ENCODE results near the gene HINT2. TPM values are rescaled to one million over a fixed set of nuclear protein-coding genes. Genes with fewer than 3 reads are reported as not detected.

Gene HINT2
- total RNA-seq, 6 donors from 2014 or later: 15.7 to 57.9 (median 42.2) TPM

DNA sequence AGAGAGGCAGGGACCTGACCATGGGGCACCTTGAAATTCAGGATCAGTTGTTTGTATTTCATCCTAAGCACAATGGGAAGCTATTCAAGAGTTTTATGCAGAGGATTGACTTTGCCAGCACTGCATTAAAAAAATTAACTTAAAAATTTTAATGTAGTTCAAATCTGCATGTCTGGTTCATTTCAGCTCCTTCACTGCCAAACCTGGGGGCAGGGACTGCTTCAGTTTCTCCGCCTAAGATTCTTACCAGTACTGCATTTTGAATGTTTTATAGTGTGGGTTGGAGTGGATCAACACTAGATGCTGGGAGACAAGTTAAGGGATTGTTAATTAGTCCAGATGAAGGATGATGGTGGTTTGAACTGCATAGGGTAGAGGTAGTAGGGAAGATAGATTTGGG is 45.1 kb downstream of the HINT2 start:
- TF ChIP-seq, protein P1, sequence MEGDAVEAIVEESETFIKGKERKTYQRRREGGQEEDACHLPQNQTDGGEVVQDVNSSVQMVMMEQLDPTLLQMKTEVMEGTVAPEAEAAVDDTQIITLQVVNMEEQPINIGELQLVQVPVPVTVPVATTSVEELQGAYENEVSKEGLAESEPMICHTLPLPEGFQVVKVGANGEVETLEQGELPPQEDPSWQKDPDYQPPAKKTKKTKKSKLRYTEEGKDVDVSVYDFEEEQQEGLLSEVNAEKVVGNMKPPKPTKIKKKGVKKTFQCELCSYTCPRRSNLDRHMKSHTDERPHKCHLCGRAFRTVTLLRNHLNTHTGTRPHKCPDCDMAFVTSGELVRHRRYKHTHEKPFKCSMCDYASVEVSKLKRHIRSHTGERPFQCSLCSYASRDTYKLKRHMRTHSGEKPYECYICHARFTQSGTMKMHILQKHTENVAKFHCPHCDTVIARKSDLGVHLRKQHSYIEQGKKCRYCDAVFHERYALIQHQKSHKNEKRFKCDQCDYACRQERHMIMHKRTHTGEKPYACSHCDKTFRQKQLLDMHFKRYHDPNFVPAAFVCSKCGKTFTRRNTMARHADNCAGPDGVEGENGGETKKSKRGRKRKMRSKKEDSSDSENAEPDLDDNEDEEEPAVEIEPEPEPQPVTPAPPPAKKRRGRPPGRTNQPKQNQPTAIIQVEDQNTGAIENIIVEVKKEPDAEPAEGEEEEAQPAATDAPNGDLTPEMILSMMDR (IDR thresholded peaks at IDR 0.05): no peak
- TF ChIP-seq EP300 (IDR thresholded peaks at IDR 0.05): no peak
- TF ChIP-seq POLR2A (IDR thresholded peaks at IDR 0.05): no peak
- no peak for TF ChIP-seq POLR2AphosphoS5 (IDR thresholded peaks at IDR 0.05)

DNA sequence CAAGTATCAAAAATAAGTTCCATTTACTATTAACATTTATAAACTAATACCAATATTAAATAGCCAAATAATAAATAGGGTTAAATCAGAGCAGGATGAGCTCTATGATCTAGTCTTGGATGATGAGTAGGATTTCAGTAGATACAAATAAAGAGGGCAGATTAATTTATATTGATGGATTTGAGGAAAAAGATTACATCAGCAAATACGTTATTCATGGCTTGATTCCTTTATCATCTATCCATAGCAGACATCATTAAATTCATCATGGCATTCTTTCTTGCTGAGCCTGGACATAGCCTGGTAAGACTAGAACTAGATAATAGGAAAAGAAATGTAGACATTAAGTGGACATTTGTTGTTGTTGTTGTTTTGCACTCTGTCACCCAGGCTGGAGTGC is 47.4 kb downstream of the HINT2 start:
- H3K4me3 ChIP-seq: no peak overlapping the region
- no peaks in the 10 kb centered on the region for H3K27me3 ChIP-seq
- no peak overlapping the region for H3K27ac ChIP-seq
- no peak for DNase-seq
- no peak for ATAC-seq (ENCODE audit: low FRiP score in 2 of 2)
- H3K9me3 ChIP-seq: no peaks in the 10 kb centered on the region
- peaks cover 17 to 22% (median 21%) of the 10 kb centered on the region in 4 donors for H3K4me1 ChIP-seq
- 93 to 100% methylated on average over 1 of the region's 1 CpG for WGBS, 2 donors
- H3K36me3 ChIP-seq: no peaks in the 10 kb centered on the region
- TF ChIP-seq POLR2A (IDR thresholded peaks at IDR 0.05): no peak
- TF ChIP-seq, protein P1 (IDR thresholded peaks at IDR 0.05): no peak
- TF ChIP-seq EP300 (IDR thresholded peaks at IDR 0.05): no peak
- no peak for TF ChIP-seq POLR2AphosphoS5 (IDR thresholded peaks at IDR 0.05)

More for the DNA sequence above, 45.1 kb downstream of the HINT2 start:
- 93 to 100% methylated on average over 1 of the region's 1 CpG for WGBS, 2 donors
- no peaks in the 10 kb centered on the region for H3K9me3 ChIP-seq
- no peaks in the 10 kb centered on the region for H3K27me3 ChIP-seq
- H3K4me1 ChIP-seq: peaks cover 17 to 23% (median 21%) of the 10 kb centered on the region in 4 donors
- DNase-seq (no peak), ATAC-seq (ENCODE audit: low FRiP score in 2 of 2) (no peak)
- no peak overlapping the region for H3K27ac ChIP-seq
- no peaks in the 10 kb centered on the region for H3K36me3 ChIP-seq
- no peak overlapping the region for H3K4me3 ChIP-seq

DNA sequence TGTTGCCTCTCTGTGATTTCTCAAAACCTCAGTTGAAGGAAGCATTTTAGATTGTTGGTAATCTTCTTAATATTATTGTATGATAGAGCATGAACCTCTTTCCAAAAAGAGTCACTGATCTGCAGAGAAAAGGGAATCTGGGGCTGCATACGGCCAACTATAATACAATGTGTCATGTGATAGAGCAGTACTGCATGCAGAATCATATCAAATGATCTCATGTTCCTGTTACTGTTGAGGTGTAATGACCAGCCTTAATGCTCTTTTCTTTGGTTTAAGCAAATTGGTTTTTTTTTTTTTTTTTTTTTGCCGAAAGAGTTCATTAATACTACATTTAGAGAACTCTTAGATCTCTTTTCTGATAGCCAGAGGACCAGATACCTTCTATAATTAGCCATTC is 47.8 kb downstream of the HINT2 start:
- ATAC-seq (ENCODE audit: low FRiP score in 2 of 2): no peak
- no peak for TF ChIP-seq EP300 (IDR thresholded peaks at IDR 0.05)
- no peak for TF ChIP-seq POLR2AphosphoS5 (IDR thresholded peaks at IDR 0.05)
- TF ChIP-seq, protein P1 (IDR thresholded peaks at IDR 0.05): no peak
- TF ChIP-seq POLR2A (IDR thresholded peaks at IDR 0.05): no peak
- H3K4me3 ChIP-seq: no peak overlapping the region
- H3K27ac ChIP-seq: no peak overlapping the region
- no peaks in the 10 kb centered on the region for H3K27me3 ChIP-seq
- no peak for DNase-seq
- no peaks in the 10 kb centered on the region for H3K36me3 ChIP-seq
- WGBS, 2 donors: 79 to 82% methylated on average over 2 of the region's 2 CpGs
- H3K9me3 ChIP-seq: no peaks in the 10 kb centered on the region
- peaks cover 16 to 18% (median 17%) of the 10 kb centered on the region in 4 donors for H3K4me1 ChIP-seq

DNA sequence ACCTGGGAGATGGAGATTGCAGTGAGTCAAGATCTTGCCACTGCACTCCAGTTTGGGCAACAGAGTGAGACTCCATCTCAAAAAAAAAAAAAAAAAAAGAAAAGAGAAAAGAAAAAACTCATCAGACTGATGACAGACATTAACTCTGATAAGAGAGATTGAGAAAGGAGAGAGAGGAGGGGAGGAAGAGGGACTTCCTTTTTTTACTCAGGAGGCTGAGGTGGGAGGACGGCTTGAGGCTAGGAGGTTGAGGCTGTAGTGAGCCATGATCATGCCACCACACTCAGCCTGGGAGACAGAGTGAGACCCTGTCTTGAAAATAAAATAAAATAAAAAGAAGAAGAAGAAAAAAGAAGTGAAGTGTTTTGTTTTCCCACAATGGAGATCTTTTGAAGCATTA is 51.0 kb downstream of the HINT2 start:
- Histone ChIP-seq H3K9me3 (no peaks in the 10 kb centered on the region), H3K36me3 (no peaks in the 10 kb centered on the region), H3K27ac (no peak overlapping the region), H3K4me3 (no peak overlapping the region), H3K4me1 (peaks cover 0 to 8% (median 3%) of the 10 kb centered on the region in 4 donors), H3K27me3 (no peaks in the 10 kb centered on the region)
- WGBS, 2 donors: 91 to 95% methylated on average over 1 of the region's 1 CpG
- DNase-seq (no peak), ATAC-seq (ENCODE audit: low FRiP score in 2 of 2) (no peak)
- TF ChIP-seq POLR2AphosphoS5 (IDR thresholded peaks at IDR 0.05): no peak
- no peak for TF ChIP-seq EP300 (IDR thresholded peaks at IDR 0.05)
- TF ChIP-seq POLR2A (IDR thresholded peaks at IDR 0.05): no peak

DNA sequence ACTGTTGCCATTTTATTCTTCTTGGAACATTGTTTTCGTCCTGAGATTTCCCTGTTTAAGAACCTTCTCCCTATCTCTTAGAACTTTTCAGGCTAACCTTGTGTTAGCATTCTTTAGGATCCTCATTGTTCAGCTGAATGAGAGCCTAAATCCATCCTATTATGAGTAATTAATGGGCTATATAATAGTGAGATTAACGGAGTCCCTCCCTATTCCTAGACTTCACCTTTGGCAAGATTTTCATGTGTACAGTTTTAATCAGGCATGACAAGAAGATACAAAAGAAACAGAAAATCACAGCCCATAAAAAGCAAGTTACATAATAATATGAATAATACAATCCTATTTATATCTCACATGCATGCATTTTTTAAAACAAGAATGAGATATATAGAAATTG is 51.7 kb downstream of the HINT2 start:
- no peak for DNase-seq
- no peaks in the 10 kb centered on the region for H3K36me3 ChIP-seq
- ATAC-seq (ENCODE audit: low FRiP score in 2 of 2): no peak
- no peaks in the 10 kb centered on the region for H3K9me3 ChIP-seq
- TF ChIP-seq, protein P1 (IDR thresholded peaks at IDR 0.05): no peak
- TF ChIP-seq EP300 (IDR thresholded peaks at IDR 0.05) (no peak), POLR2AphosphoS5 (IDR thresholded peaks at IDR 0.05) (no peak), POLR2A (IDR thresholded peaks at IDR 0.05) (no peak)
- no peaks in the 10 kb centered on the region for H3K27me3 ChIP-seq
- no peak overlapping the region for H3K27ac ChIP-seq
- H3K4me3 ChIP-seq: no peak overlapping the region
- WGBS, 2 donors: 84 to 95% methylated on average over 2 of the region's 2 CpGs
- peaks cover 1 to 14% (median 8%) of the 10 kb centered on the region in 4 donors for H3K4me1 ChIP-seq

Small RNA genes lying within 50 kb of the gene (small RNA-seq; reads per million reads assigned to genes)
- gene HINT2: 0 to 1.3 (median 0.33) reads per million in 4 donors

Other genes starting within 250 kb of the HINT2 start
- 10 to 100 TPM; 36.9 to 61.9 (median 43.6) TPM for gene TESK1, start 209.8 kb downstream of the HINT2 start, total RNA-seq
- gene CD72, start 196.6 kb downstream of the HINT2 start, total RNA-seq: 10 to 100 TPM in 2 of 6 donors, 1 to 10 TPM in 4; 2.5 to 44.0 (median 7.2) TPM
- gene SIT1, start 164.1 kb downstream of the HINT2 start, total RNA-seq: 1 to 10 TPM in 5 of 6 donors, not detected in 1; 1.1 to 3.1 (median 1.8) TPM
- over 10,000 TPM in 2 of 6 donors, 1,000 to 10,000 TPM in 3, 100 to 1,000 TPM in 1; 886 to 22,003 (median 3,451) TPM for gene RMRP, start 157.0 kb downstream of the HINT2 start, total RNA-seq
- 10 to 100 TPM; 17.8 to 49.4 (median 35.1) TPM for gene CCDC107, start 156.8 kb downstream of the HINT2 start, total RNA-seq
- 1 to 10 TPM in 2 of 6 donors, under 1 TPM in 3, not detected in 1; 0.30 to 1.1 (median 0.37) TPM for gene ARHGEF39, start 149.8 kb downstream of the HINT2 start, total RNA-seq
- gene CA9, start 141.1 kb downstream of the HINT2 start, total RNA-seq: under 1 TPM in 2 of 6 donors, not detected in 4; 0.14 to 0.24 TPM
- gene TPM2, start 125.1 kb downstream of the HINT2 start, total RNA-seq: 100 to 1,000 TPM in 5 of 6 donors, 10 to 100 TPM in 1; 89.3 to 265 (median 214) TPM
- 100 to 1,000 TPM; 237 to 557 (median 325) TPM for gene TLN1, start 82.8 kb downstream of the HINT2 start, total RNA-seq
- gene CREB3, start 82.4 kb downstream of the HINT2 start, total RNA-seq: 10 to 100 TPM; 27.2 to 61.3 (median 33.5) TPM
- gene GBA2, start 65.8 kb downstream of the HINT2 start, total RNA-seq: 100 to 1,000 TPM in 1 of 6 donors, 10 to 100 TPM in 5; 60.4 to 189 (median 77.0) TPM
- gene RGP1, start 65.8 kb downstream of the HINT2 start, total RNA-seq: 10 to 100 TPM; 20.1 to 34.4 (median 23.5) TPM
- gene MSMP, start 60.8 kb downstream of the HINT2 start, total RNA-seq: 1 to 10 TPM in 2 of 6 donors, not detected in 4; 1.1 to 2.8 TPM
- gene NPR2, start 23.5 kb downstream of the HINT2 start, total RNA-seq: 10 to 100 TPM in 4 of 6 donors, 1 to 10 TPM in 2; 8.3 to 46.1 (median 13.1) TPM
- 10 to 100 TPM in 3 of 6 donors, 1 to 10 TPM in 3; 2.5 to 43.0 (median 13.3) TPM for gene SPAG8, start 2.8 kb downstream of the HINT2 start, total RNA-seq
- under 1 TPM in 2 of 6 donors, not detected in 4; 0.10 to 0.15 TPM for gene FAM221B, start 13.7 kb upstream of the HINT2 start, total RNA-seq
- 10 to 100 TPM in 3 of 6 donors, 1 to 10 TPM in 3; 6.5 to 21.0 (median 10.0) TPM for gene TMEM8B, start 14.2 kb upstream of the HINT2 start, total RNA-seq
- gene OR13J1, start 55.4 kb upstream of the HINT2 start, total RNA-seq: not detected
- gene HRCT1, start 91.2 kb upstream of the HINT2 start, total RNA-seq: 10 to 100 TPM in 4 of 6 donors, 1 to 10 TPM in 2; 2.1 to 19.1 (median 10.6) TPM
- 10 to 100 TPM in 3 of 6 donors, 1 to 10 TPM in 3; 3.3 to 19.9 (median 8.5) TPM for gene SPAAR, start 94.4 kb upstream of the HINT2 start, total RNA-seq
- not detected for gene OR2S2, start 143.1 kb upstream of the HINT2 start, total RNA-seq
- gene RECK, start 221.9 kb upstream of the HINT2 start, total RNA-seq: 10 to 100 TPM in 4 of 6 donors, 1 to 10 TPM in 2; 8.4 to 17.6 (median 11.0) TPM

Measured in upper lobe of left lung (tissue), 6 donors.